ENCODE results near the gene GBP1.
"Not testable (repeated sequence)": the region's sequence is repeated elsewhere in the genome, so short reads cannot be mapped to it uniquely, and the experiment has no call there.

GBP1 gene

DNA sequence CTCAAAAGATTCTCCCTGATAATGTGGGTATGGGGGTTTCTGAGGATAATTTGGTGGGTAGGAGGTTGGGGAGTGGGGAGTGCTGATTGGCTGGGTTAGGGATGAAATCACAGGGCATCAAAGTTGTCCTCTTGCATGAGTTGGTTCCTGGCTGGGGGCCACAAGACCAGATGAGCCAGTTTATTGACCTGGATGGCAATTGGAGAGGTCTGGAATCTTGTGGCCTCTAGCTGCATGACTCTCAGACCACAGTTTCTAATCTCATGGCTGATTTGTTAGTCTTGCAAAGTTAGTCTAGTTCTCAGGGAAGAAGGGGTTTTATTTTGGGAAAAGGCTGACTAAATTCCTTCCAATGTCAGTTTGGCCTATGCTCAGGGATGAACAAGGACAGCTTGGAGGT, 3.3 kb upstream of the GBP1 start:
- no peak overlapping the region for H3K4me2 ChIP-seq
- TF ChIP-seq Cebpa-rat (IDR thresholded peaks at IDR 0.05) = no peak

DNA sequence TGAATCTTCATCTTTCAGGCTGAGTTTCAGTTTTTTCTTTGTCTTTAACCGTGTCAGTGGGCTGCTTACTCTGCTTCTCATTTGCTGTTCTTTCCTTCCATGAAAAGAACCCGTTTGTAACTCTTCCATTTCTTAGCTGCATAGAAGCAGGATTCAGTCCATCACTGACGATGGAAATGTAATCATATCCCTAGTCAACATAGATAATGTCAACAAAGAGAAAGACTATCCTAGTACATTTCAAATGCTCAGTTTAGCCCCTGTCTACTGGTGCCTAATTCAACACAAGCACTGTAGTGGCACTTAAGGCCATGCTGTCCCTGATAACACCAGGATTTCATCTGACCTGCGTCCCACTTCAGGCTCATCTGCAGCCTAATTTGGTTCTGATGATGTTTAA, 376 bp downstream of the GBP1 start:
- peaks cover 4 to 21% (median 15%) of the 10 kb centered on the region in 10 experiments; a peak in 17 of 20 replicates for H3K4me1 ChIP-seq
- H3K36me3 ChIP-seq = peaks cover 0 to 8% (median 0%) of the 10 kb centered on the region in 11 experiments; a peak in 1 of 22 replicates
- H3K27ac ChIP-seq = peak overlapping the region in 10 of 11 experiments; percentile 34 to 69 (median 51); a peak in 17 of 22 replicates
- no peaks in the 10 kb centered on the region for H3K9me3 ChIP-seq (replicated peaks in 1 of 11)
- peak overlapping the region; percentile 67 to 93 (median 80) for H3K4me2 ChIP-seq
- H3K9ac ChIP-seq = peak overlapping the region; percentile 40 to 72 (median 59); a peak in 21 of 22 replicates
- peak overlapping the region; percentile 45 to 60 (median 51) for H3K4me3 ChIP-seq
- H3K27me3 ChIP-seq = no peaks in the 10 kb centered on the region
- H4K20me1 ChIP-seq = no peaks in the 10 kb centered on the region
- TF ChIP-seq Cebpa-rat (IDR thresholded peaks at IDR 0.05) = no peak

More for the DNA sequence above, 3.3 kb upstream of the GBP1 start:
- H3K4me1 ChIP-seq = peaks cover 4 to 27% (median 15%) of the 10 kb centered on the region in 10 experiments; a peak in 17 of 20 replicates
- H3K9ac ChIP-seq = no peak overlapping the region
- H3K27me3 ChIP-seq = no peaks in the 10 kb centered on the region
- no peak overlapping the region for H3K4me3 ChIP-seq
- no peaks in the 10 kb centered on the region for H3K36me3 ChIP-seq
- no peaks in the 10 kb centered on the region for H4K20me1 ChIP-seq
- no peak overlapping the region for H3K27ac ChIP-seq
- H3K9me3 ChIP-seq (replicated peaks in 1 of 11) = peaks cover 0 to 7% (median under 1%) of the 10 kb centered on the region in 11 experiments; a peak in 4 of 22 replicates

DNA sequence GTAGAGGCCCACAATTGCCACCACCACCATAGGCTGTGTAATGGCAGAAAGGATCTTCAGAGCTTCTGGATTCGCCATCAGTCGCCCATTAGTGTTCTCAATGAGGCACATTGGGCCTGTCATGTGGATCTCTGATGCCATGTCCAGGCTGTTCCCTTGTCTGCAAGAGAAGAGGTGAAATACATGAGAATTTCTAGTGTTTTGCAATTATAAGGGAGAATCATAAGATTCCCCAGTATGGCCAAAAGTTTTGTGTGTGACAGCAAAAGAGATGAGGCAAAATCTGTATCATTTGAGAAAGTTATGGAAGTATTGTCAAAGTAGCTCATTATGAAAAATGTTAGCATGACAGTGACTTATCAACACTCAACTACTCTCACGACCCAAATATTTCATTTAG, 1.9 kb downstream of the GBP1 start:
- H3K4me1 ChIP-seq = peaks cover 4 to 21% (median 15%) of the 10 kb centered on the region in 10 experiments; a peak in 17 of 20 replicates
- no peak overlapping the region for H3K4me3 ChIP-seq
- peaks cover 0 to 21% (median 0%) of the 10 kb centered on the region in 11 experiments; a peak in 4 of 22 replicates for H3K36me3 ChIP-seq
- H3K4me2 ChIP-seq = no peak overlapping the region
- H3K9me3 ChIP-seq (replicated peaks in 1 of 11) = no peaks in the 10 kb centered on the region
- H3K9ac ChIP-seq = no peak overlapping the region
- H3K27ac ChIP-seq = no peak overlapping the region
- no peaks in the 10 kb centered on the region for H3K27me3 ChIP-seq
- H4K20me1 ChIP-seq = no peaks in the 10 kb centered on the region
- no peak for TF ChIP-seq Cebpa-rat (IDR thresholded peaks at IDR 0.05)

DNA sequence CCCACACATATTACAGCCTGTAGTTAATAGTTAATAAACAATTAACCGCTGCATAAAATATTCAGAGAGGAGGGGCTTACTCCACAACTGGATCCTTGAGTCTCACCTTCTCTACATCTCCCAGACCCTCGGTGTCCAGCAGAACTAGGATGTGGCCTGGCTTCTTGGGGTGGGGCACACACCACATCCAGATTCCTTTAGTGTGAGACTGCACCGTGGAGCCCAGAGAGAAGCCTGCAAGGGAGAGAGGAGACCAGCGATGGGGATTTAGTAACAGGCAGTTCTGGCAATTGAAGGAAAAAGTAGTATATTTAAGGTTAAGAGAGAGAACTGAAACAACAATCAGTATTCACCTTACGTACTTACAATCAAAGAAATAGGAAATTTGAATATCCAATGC, 4.9 kb downstream of the GBP1 start:
- Histone ChIP-seq H3K9ac (no peak overlapping the region), H3K9me3 (replicated peaks in 1 of 11) (no peaks in the 10 kb centered on the region), H3K4me2 (no peak overlapping the region), H3K27ac (no peak overlapping the region), H3K27me3 (no peaks in the 10 kb centered on the region), H4K20me1 (no peaks in the 10 kb centered on the region), H3K36me3 (peaks cover 0 to 47% (median 0%) of the 10 kb centered on the region in 11 experiments; a peak in 4 of 22 replicates), H3K4me1 (peaks cover 0 to 14% (median 9%) of the 10 kb centered on the region in 10 experiments; a peak in 12 of 20 replicates), H3K4me3 (no peak overlapping the region)
- TF ChIP-seq Cebpa-rat (IDR thresholded peaks at IDR 0.05) = no peak

DNA sequence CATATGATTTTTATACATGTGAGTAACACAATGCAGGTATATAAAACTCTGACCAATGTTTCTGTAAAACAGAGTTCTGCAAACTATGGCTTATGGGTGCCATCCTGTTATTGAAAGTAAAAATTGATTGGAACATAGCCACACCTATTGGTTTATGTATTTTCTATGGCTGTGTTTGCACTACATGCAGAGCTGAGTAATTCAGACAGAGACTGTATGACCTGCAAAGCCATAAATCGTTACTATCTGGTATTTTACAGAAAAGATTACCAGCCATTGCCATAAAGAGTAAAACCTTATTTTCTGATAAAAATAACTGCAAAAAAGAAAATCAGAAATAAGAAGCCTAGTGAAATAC, 13.1 kb downstream of the GBP1 start:
- no peak for TF ChIP-seq Cebpa-rat (IDR thresholded peaks at IDR 0.05)
- Histone ChIP-seq H3K4me3 (no peak overlapping the region), H3K9ac (no peak overlapping the region), H3K4me1 (no peaks in the 10 kb centered on the region), H3K36me3 (peaks cover 0 to 34% (median 0%) of the 10 kb centered on the region in 11 experiments; a peak in 4 of 22 replicates), H4K20me1 (no peaks in the 10 kb centered on the region), H3K27me3 (no peaks in the 10 kb centered on the region), H3K27ac (no peak overlapping the region), H3K4me2 (no peak overlapping the region), H3K9me3 (replicated peaks in 1 of 11) (no peaks in the 10 kb centered on the region)

DNA sequence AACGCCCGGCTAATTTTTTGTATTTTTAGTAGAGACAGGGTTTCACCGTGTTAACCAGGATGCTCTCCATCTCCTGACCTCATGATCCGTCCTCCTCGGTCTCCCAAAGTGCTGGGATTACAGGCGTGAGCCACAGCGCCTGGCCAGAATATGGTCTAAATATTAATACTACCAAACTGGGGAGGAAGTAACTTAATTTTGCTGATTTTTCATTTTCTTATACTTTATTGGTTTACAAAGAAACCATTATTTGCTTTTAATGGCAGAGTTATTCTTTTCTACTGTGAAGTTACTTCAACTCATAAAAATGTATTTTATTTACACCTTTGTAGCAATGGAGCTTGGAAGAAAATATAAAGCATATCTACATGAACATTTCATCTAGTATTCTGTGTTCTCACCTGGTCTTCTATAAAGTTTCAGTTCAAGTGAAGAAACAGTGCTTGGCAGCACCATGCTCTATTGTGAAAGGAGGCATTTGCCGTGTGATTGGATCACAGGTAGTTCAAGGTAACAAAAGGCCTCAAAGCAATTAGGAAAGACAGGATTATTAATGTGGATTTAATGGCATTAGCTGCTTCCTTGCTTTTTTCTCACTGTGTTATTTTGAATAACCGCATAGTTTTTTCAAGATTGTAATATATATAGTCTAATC, 13.6 kb downstream of the GBP1 start:
- no peak for TF ChIP-seq Cebpa-rat (IDR thresholded peaks at IDR 0.05)
- H3K9me3 ChIP-seq (replicated peaks in 1 of 11) = no peaks in the 10 kb centered on the region
- H3K4me3 ChIP-seq = no peak overlapping the region
- H3K36me3 ChIP-seq = peaks cover 0 to 33% (median 0%) of the 10 kb centered on the region in 11 experiments; a peak in 4 of 22 replicates
- no peaks in the 10 kb centered on the region for H3K27me3 ChIP-seq
- no peaks in the 10 kb centered on the region for H4K20me1 ChIP-seq
- H3K27ac ChIP-seq = no peak overlapping the region
- no peaks in the 10 kb centered on the region for H3K4me1 ChIP-seq
- H3K4me2 ChIP-seq = no peak overlapping the region
- no peak overlapping the region for H3K9ac ChIP-seq

DNA sequence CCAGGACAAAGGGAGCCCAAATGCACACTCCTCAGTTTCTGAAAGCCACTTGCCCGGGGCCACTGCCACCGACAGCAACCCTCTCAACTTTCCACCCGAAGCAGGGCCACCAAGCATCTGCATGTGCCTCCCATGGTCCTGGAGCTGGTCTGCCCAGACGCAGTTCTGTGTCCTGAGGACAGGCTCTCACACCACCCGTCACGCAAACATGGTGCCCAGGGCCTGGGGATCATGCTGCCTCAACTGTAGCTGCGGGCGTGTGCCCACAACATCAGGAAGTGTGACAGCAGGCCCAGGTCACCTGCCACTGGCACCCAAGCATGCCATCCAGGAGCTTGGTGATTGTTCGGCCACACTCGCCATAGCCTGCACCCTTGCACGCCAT, 14.4 kb downstream of the GBP1 start:
- no peaks in the 10 kb centered on the region for H4K20me1 ChIP-seq
- H3K4me1 ChIP-seq = no peaks in the 10 kb centered on the region
- TF ChIP-seq Cebpa-rat (IDR thresholded peaks at IDR 0.05) = no peak
- H3K4me2 ChIP-seq = no peak overlapping the region
- H3K36me3 ChIP-seq = peaks cover 0 to 25% (median 0%) of the 10 kb centered on the region in 11 experiments; a peak in 4 of 22 replicates
- H3K9me3 ChIP-seq (replicated peaks in 1 of 11) = no peaks in the 10 kb centered on the region
- H3K27ac ChIP-seq = no peak overlapping the region
- H3K27me3 ChIP-seq = no peaks in the 10 kb centered on the region
- no peak overlapping the region for H3K4me3 ChIP-seq
- H3K9ac ChIP-seq = no peak overlapping the region

DNA sequence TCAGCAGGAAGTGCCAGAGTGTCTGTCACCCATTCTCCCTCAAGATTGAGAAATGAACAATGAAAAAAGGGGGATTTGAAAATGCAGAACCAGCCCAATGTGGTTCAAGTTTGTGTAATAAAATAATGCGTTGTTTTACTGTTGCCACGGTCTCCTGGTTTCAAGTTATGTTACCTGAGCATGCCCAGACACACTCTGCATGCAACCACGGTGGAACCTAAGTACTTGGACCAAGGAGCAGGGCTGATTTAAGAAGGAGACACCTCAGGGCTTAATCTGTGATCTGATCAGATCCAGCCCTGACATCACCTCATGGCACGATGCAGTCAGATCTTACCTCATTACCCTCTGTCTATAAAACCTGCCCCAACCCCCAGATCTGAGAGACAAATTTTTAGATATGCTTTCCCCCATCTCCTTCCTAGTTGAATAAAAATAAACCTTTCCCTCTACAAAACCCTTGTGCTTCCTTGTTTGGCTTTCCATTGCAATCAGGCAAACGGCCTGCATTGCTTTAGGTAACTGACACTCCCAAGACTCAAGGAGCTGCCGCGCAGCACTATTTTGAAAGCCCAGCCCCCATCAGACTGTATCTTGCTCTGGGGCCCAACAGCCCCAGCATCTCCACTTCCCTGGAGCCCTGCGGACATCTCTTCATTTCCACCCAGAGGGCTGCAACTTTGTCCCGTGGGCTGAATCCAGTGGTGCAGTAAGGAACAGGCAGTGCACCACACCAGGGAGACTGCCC, 14.9 kb downstream of the GBP1 start:
- not testable (repeated sequence) for H3K4me3 ChIP-seq; H3K9ac ChIP-seq; H3K27me3 ChIP-seq; H3K9me3 ChIP-seq (replicated peaks in 1 of 11); H4K20me1 ChIP-seq; H3K4me2 ChIP-seq; H3K4me1 ChIP-seq; H3K27ac ChIP-seq
- peaks cover 0 to 22% (median 0%) of the 10 kb centered on the region in 11 experiments; a peak in 4 of 22 replicates for H3K36me3 ChIP-seq

DNA sequence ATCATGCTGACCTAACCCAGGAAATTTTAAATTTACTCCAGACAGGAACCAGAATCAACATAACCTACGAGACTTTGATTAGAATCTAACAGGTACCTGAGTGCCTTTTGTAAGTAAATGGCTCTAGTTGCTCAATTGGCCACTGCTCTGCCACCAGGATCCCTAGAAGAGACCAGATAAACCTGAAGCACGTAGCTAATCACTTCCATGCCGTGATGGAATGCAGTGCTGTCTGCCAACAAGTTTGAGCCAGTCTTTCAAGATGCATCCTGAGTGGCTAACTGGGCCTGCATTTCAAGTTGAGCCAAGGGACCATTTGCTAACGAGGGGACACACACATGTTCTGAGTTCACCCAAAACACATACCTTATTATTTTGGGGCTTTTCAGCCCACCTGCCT, 15.8 kb downstream of the GBP1 start:
- not testable (repeated sequence) for H3K4me3 ChIP-seq; H3K9ac ChIP-seq; H3K4me2 ChIP-seq; H3K4me1 ChIP-seq; H3K9me3 ChIP-seq (replicated peaks in 1 of 11); H3K27ac ChIP-seq; H3K27me3 ChIP-seq; H4K20me1 ChIP-seq
- H3K36me3 ChIP-seq = peaks cover 0 to 18% (median 0%) of the 10 kb centered on the region in 11 experiments; a peak in 4 of 22 replicates
